HepG2 (cell line): ENCODE results near the gene CLDN24.

Experiments
- CTCF ChIP-seq: sonication (generic); formaldehyde crosslinking; IDR thresholded peaks from 2 replicates; pipeline ENCODE4 v1.5.0; 2020; ENCODE audit warnings: mild to moderate bottlenecking, missing genetic modification reagents, moderate library complexity
- MED1 ChIP-seq: sonication (generic); formaldehyde crosslinking; IDR thresholded peaks from 2 replicates; pipeline ENCODE4 v1.4.0; 2020; ENCODE audit warnings: missing genetic modification reagents
- PHB2 ChIP-seq: fragments of 450-650 bp; IDR thresholded peaks from 2 replicates; pipeline ENCODE4 v1.6.1; 2018; ENCODE audit not compliant: partially characterized antibody
- POLR2AphosphoS5 ChIP-seq: IDR thresholded peaks from 2 replicates; pipeline ENCODE4 v1.6.1; 2012; ENCODE audit warnings: low read depth, low read length
- ZIK1 ChIP-seq: sonication (generic); formaldehyde crosslinking; IDR thresholded peaks from 2 replicates; pipeline ENCODE4 v1.5.0; 2020; ENCODE audit warnings: mild to moderate bottlenecking, low read depth, missing genetic modification reagents, borderline replicate concordance

- TF ChIP-seq POLR2AphosphoS5 (no peak), PHB2 (no peak), ZIK1 (no peak), MED1 (no peak), CTCF (CRISPR knock-in tag) (no peak)
Observed at GRCh38 chr4:183287309-183287659, 34.9 kb downstream of the CLDN24 start.
